Caco-2 (cell line): ENCODE data around the gene E2F8. TPM values are rescaled to one million over a fixed set of nuclear protein-coding genes. Genes with fewer than 3 reads are reported as not detected.

Source experiments
- BruUV-seq: library from RNA; stranded (reverse); fragments of 400-500 nt; replicated peaks from 2 replicates; lab custom pipeline; 2021; lab: Mats Ljungman, UMichigan
- CTCF ChIA-PET: fragments of 300-600 bp; sonication (Branson Sonifier 250); formaldehyde crosslinking; loops from one replicate; lab custom pipeline; 2022; ENCODE audit warnings: antibody characterized with exemption; lab: Charles Lee
- POLR2A ChIA-PET: fragments of 300-600 bp; sonication (Branson Sonifier 250); formaldehyde crosslinking; loops from one replicate; lab custom pipeline; 2022; ENCODE audit warnings: antibody characterized with exemption; lab: Charles Lee
- DNase-seq, 2 experiments: peaks; one replicate each; pipeline versions ENCODE4 v3.0.0 to v3.0.0-alpha.2; 2020 to 2022
- H3K27me3 ChIP-seq: replicated peaks from 2 replicates; pipeline ENCODE4 v1.6.0; 2011; ENCODE audit warnings: low read length; ENCODE audit not compliant: control insufficient read depth, insufficient read depth
- H3K36me3 ChIP-seq: 2 replicates; pipeline ENCODE4 v1.5.1; 2011; ENCODE audit warnings: low read length; ENCODE audit not compliant: control insufficient read depth, insufficient read depth
- H3K4me1 ChIP-seq: fragments of 250-450 bp; sonication (Bioruptor Pico); 2 replicates; pipeline ENCODE4 v1.5.1; 2020; ENCODE audit warnings: mild to moderate bottlenecking
- H3K4me3 ChIP-seq: 2 replicates; pipeline ENCODE4 v1.5.1; 2011; ENCODE audit warnings: low read depth, mild to moderate bottlenecking, control low read depth, low read length
- H3K9me3 ChIP-seq: fragments of 250-450 bp; sonication (Bioruptor Pico); 2 replicates; pipeline ENCODE4 v1.5.1; 2020; ENCODE audit warnings: mild to moderate bottlenecking, moderate library complexity
- H3K27ac Mint-ChIP-seq: one replicate; pipeline ENCODE4 v1.8.0; 2022; ENCODE audit warnings: mixed read lengths; ENCODE audit not compliant: unreplicated experiment
- H3K27me3 Mint-ChIP-seq: one replicate; pipeline ENCODE4 v1.8.0; 2022; ENCODE audit warnings: mixed read lengths; ENCODE audit not compliant: insufficient read depth, unreplicated experiment
- H3K36me3 Mint-ChIP-seq: one replicate; pipeline ENCODE4 v1.8.0; 2022; ENCODE audit warnings: mild to moderate bottlenecking, mixed read lengths; ENCODE audit not compliant: insufficient read depth, unreplicated experiment
- H3K4me1 Mint-ChIP-seq: one replicate; pipeline ENCODE4 v1.8.0; 2022; ENCODE audit warnings: low read depth, mixed read lengths; ENCODE audit not compliant: unreplicated experiment
- H3K4me3 Mint-ChIP-seq: one replicate; pipeline ENCODE4 v1.8.0; 2022; ENCODE audit warnings: mild to moderate bottlenecking, moderate library complexity, mixed read lengths; ENCODE audit not compliant: unreplicated experiment
- H3K9me3 Mint-ChIP-seq: one replicate; pipeline ENCODE4 v1.8.0; 2022; ENCODE audit warnings: mixed read lengths; ENCODE audit not compliant: unreplicated experiment
- CTCF ChIP-seq, 2 experiments: fragments of 200-600 bp in 1 of 2; IDR thresholded peaks; 1 replicate in 1 of 2; 2 replicates in 1 of 2; pipeline versions ENCODE4 v1.5.1 to v1.8.0; 2011 to 2022; ENCODE audit warnings: antibody characterized with exemption in 1 of 2, control low read depth in 1 of 2, inconsistent platforms in 1 of 2, low read depth in 1 of 2, low read length in 1 of 2, mild to moderate bottlenecking in 1 of 2, moderate library complexity in 1 of 2; ENCODE audit not compliant: insufficient read depth in 1 of 2, severe bottlenecking in 1 of 2, unreplicated experiment in 1 of 2
- intact Hi-C: fragments of 100-400 bp; cut with micrococcal nuclease; formaldehyde crosslinking; loops from one replicate; pipeline ENCODE4 v1.10.0; 2022; ENCODE audit not compliant: unreplicated experiment
- total RNA-seq: library from RNA; stranded (reverse); gene quantifications from 2 replicates; pipeline ENCODE4 v1.2.3, GENCODE V29; 2022

E2F8 gene
- total RNA-seq, 1 experiment from 2014 or later = 38.1 TPM

- peaks cover 25% of the 10 kb centered on the region for H3K36me3 Mint-ChIP-seq
- Histone ChIP-seq H3K27me3 (no peaks in the 10 kb centered on the region), H3K4me3 (no peak overlapping the region), H3K4me1 (peaks cover 43% of the 10 kb centered on the region), H3K36me3 (no peaks in the 10 kb centered on the region), H3K9me3 (no peaks in the 10 kb centered on the region)
- no peaks in the 10 kb centered on the region for H3K27me3 Mint-ChIP-seq
- intact Hi-C loops = no loop called here
- POLR2A ChIA-PET = no interaction called here
- H3K27ac Mint-ChIP-seq = no peak overlapping the region
- no peak overlapping the region for H3K4me3 Mint-ChIP-seq
- CTCF ChIA-PET = interaction anchor here (0.5 kb wide), 1 partner anchor 22 kb away, joined by 3 read pairs; no protein-coding TSS in a partner anchor
- no peak for DNase-seq
- H3K9me3 Mint-ChIP-seq = no peaks in the 10 kb centered on the region
- BruUV-seq = no TSS peak
- H3K4me1 Mint-ChIP-seq = peaks cover 43% of the 10 kb centered on the region
- TF ChIP-seq CTCF (IDR thresholded peaks at IDR 0.05; ENCODE audit: insufficient read depth in 1 of 2, low read depth in 1 of 2, low read length in 1 of 2, severe bottlenecking in 1 of 2, unreplicated experiment in 1 of 2) = no peak
Observed at GRCh38 chr11:19218786-19219460, 21.8 kb downstream of the E2F8 start.

DNA sequence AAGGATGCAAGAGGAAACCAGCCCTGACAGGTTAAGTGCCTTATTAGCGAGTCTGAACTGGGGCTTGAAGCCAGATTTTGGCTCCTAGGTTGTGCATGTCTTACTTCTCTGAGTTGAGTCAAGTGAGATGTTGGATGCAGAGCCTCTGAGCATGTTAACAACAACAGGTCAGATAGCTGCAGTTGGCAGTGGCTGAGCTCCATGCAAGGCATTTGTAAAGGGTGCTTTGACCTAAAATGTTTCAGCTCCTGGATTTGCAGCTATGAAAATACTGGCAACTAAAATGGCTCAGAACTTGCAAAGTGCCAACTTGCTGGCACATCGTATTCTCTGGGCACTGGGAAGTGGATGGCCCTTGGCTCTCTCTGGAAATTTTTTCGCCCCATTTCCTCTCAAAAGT lies 22.5 kb downstream of the E2F8 start:
- H3K27me3 Mint-ChIP-seq = no peaks in the 10 kb centered on the region
- Histone ChIP-seq H3K36me3 (no peaks in the 10 kb centered on the region), H3K4me1 (peaks cover 41% of the 10 kb centered on the region), H3K27me3 (no peaks in the 10 kb centered on the region), H3K4me3 (no peak overlapping the region), H3K9me3 (no peaks in the 10 kb centered on the region)
- no peak for DNase-seq
- ChIA-PET CTCF (interaction anchor here (0.5 kb wide), 1 partner anchor 21 kb away, joined by 3 read pairs; no protein-coding TSS in a partner anchor), POLR2A (interaction anchor here (0.6 kb wide), 1 partner anchor 172 kb away, joined by 3 read pairs; no protein-coding TSS in a partner anchor)
- no peak for TF ChIP-seq CTCF (IDR thresholded peaks at IDR 0.05; ENCODE audit: insufficient read depth in 1 of 2, low read depth in 1 of 2, low read length in 1 of 2, severe bottlenecking in 1 of 2, unreplicated experiment in 1 of 2)
- no peak overlapping the region for H3K4me3 Mint-ChIP-seq
- H3K27ac Mint-ChIP-seq = no peak overlapping the region
- no TSS peak for BruUV-seq
- H3K36me3 Mint-ChIP-seq = peaks cover 19% of the 10 kb centered on the region
- intact Hi-C loops = no loop called here
- no peaks in the 10 kb centered on the region for H3K9me3 Mint-ChIP-seq
- peaks cover 43% of the 10 kb centered on the region for H3K4me1 Mint-ChIP-seq

- no peaks in the 10 kb centered on the region for H3K9me3 Mint-ChIP-seq
- Histone ChIP-seq H3K4me1 (peaks cover 28% of the 10 kb centered on the region), H3K9me3 (no peaks in the 10 kb centered on the region), H3K36me3 (no peaks in the 10 kb centered on the region), H3K4me3 (no peak overlapping the region), H3K27me3 (no peaks in the 10 kb centered on the region)
- intact Hi-C loops = no loop called here
- TF ChIP-seq CTCF (IDR thresholded peaks at IDR 0.05; ENCODE audit: insufficient read depth in 1 of 2, low read depth in 1 of 2, low read length in 1 of 2, severe bottlenecking in 1 of 2, unreplicated experiment in 1 of 2) = no peak
- peaks cover 6% of the 10 kb centered on the region for H3K36me3 Mint-ChIP-seq
- DNase-seq = no peak
- H3K4me3 Mint-ChIP-seq = no peak overlapping the region
- no peaks in the 10 kb centered on the region for H3K27me3 Mint-ChIP-seq
- no TSS peak for BruUV-seq
- POLR2A ChIA-PET = no interaction called here
- H3K4me1 Mint-ChIP-seq = peaks cover 31% of the 10 kb centered on the region
- CTCF ChIA-PET = interaction anchor here (0.6 kb wide), 1 partner anchor 364 kb away, joined by 3 read pairs; no protein-coding TSS in a partner anchor
- no peak overlapping the region for H3K27ac Mint-ChIP-seq
Observed at GRCh38 chr11:19216709-19217374, 23.9 kb downstream of the E2F8 start.
